ENCODE results near the gene ZNF346. TPM values are rescaled to one million over a fixed set of nuclear protein-coding genes. Genes with fewer than 3 reads are reported as not detected.
"Not testable (repeated sequence)": the region's sequence is repeated elsewhere in the genome, so short reads cannot be mapped to it uniquely, and the experiment has no call there.

Gene ZNF346
- total RNA-seq, 1 donor from 2014 or later, result 13.0 TPM

- DNase-seq (ENCODE audit: low spot score), result no peak
These were observed 13.8 kb upstream of the ZNF346 start for GRCh38 chr5:177008716-177009115.

DNA sequence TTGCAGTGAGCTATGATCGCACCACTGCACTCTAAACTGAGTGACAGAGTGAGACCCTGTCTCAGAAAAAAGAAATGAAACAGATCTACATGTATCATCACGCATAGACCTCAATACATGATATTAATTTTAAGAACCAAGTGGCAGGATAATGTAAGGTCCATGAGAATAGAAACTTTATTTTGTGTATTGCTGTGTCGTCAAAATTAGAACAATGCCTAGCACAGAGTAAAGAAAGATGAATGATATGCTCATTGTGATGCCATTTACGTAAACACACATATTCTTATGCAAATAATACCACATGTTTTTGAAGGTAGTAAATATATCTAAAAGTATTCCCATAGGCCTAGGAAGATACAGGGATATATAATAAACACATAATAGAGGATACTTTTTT is 12.3 kb upstream of the ZNF346 start:
- DNase-seq (ENCODE audit: low spot score), result no peak

GRCh38 chr5:177015156-177015555 is 7.3 kb upstream of the ZNF346 start:
- DNase-seq (ENCODE audit: low spot score), result peak; percentile 25

GRCh38 chr5:177018341-177018740 is 4.2 kb upstream of the ZNF346 start:
- DNase-seq (ENCODE audit: low spot score), result no peak

DNA sequence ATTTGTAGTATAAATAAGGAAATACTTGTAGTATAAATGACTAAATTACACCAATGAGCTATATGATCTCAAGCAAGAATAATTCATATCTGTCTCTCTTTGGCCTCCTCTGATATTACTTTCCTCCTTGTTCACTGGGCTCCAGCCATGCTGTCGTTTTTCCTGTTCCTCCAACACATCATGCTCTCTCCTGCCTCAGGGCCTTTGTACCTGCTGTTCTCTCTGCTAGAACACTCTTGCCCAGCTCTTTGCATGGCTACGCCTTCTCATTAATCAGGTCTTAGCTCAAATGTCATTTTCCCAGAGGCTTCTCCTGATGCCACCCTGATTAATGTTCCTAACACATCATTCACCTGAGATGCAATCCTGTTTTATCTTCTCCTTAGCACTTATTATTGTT is 2.5 kb upstream of the ZNF346 start:
- no peak for DNase-seq (ENCODE audit: low spot score)

GRCh38 chr5:177023303-177023664 is 788 bp downstream of the ZNF346 start:
- DNase-seq (ENCODE audit: low spot score), result peak; percentile 10

GRCh38 chr5:177024559-177024958 is 2.1 kb downstream of the ZNF346 start:
- DNase-seq (ENCODE audit: low spot score), result no peak

GRCh38 chr5:177025101-177025601 is 2.7 kb downstream of the ZNF346 start:
- DNase-seq (ENCODE audit: low spot score), result no peak

- no peak for DNase-seq (ENCODE audit: low spot score)
These were observed 5.2 kb downstream of the ZNF346 start for GRCh38 chr5:177027665-177028064.

DNA sequence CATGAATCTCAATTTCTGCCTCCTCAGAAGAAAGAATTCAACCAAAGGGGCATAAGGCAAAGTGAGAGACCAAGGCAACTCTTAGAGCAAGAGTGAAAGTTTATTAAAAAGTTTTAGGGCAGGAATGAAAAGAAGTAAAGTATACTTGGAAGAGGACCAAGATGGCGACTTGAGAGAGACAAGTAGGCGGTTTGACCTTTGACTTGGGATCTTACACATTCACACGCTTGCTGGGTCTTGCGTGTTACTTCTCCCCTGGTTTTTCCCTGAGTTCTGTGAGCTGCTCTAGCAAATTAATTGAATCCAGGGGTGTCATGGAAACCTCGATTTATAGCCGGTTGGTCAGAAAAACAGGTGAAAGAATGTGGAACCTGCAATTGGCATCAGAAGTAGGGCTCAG is 7.0 kb downstream of the ZNF346 start:
- DNase-seq (ENCODE audit: low spot score), result no peak

- DNase-seq (ENCODE audit: low spot score), result no peak
These were observed 13.5 kb downstream of the ZNF346 start for GRCh38 chr5:177035976-177036375.

DNA sequence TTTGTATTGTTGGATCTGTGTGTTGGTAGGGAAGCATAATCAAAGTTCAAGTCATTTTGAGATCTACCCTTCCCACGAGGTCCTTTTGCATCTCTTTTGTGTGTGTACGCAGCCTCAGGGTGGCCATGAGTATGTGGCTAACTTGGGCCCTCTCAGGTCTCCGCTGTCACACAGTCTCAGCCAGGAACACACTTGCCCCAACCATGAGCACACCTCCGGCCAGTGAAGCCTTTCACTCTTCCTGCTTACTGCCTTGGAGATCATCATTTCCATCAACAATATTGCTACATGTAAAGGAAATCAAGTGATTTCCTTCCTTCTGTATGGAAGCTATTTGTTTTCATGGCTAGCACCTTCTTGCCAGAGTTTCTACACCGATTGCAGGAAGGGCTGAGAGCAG is 13.9 kb downstream of the ZNF346 start:
- DNase-seq (ENCODE audit: low spot score), result no peak

- no peak for DNase-seq (ENCODE audit: low spot score)
These were observed 14.4 kb downstream of the ZNF346 start for GRCh38 chr5:177036921-177037320.

DNA sequence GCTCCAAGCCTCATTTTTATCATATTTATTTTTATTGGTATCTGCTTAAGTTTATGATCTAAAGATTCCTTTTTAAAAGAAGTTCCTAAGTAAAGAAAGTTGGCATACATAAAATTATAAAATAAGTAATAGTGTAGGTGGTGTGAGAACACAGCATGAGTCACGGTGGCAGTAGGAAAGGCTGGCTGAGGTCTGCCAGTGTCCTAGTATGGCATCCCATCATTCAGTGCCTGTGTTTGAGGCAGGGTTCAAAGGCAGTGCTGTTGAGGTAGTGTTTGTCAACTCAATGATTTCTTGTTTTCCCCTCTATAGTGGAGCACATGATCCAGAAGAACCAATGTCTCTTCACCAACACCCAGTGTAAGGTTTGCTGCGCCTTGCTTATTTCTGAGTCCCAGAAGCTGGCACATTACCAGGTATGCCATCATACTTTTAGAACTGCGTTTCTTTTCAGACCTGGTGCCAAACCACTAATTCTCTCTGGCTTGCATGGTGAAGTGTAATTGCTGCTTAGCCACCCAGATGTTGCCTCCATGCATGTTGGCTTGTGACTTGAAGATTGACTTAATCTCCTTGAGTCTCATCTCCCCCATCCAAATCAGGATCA is 18.4 kb downstream of the ZNF346 start:
- no peak for DNase-seq (ENCODE audit: low spot score)

DNA sequence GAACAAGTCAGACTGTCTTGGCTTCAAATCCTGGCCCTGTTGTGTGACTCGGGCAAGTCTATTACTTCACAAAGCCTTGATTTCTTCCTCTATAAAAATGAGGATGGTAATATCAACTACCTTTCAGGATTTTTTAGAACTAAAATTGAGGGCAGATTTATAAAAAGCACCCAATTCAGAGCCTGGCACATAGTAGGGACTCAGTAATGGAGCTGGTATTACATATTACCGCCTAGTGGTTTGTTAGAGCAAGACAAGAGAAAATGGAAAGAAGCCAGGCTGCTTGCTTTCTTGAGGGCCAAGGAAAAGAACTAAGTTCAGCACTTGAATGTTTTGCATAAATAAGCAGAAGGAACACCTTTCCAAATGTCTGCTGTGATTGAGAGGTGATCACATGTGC is 19.4 kb downstream of the ZNF346 start:
- DNase-seq (ENCODE audit: low spot score), result no peak

DNA sequence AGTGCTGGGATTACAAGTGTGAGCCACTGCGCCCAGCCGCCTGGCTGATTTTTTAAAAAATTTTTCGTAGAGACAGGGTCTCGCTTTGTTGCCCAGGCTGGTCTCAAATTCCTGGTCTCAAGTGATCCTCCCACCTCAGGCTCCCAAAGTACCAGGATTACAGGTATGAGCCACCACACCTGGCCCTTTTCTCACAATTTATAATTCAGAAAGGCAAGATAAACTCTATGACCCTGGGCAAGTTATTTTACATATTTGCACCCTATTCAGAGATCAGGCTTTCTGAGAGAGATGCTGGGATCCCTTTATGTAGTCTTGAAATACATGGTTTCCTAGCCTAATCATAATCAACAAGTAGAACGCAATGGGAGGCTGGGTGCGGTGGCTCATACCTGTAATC is 20.6 kb downstream of the ZNF346 start:
- no peak for DNase-seq (ENCODE audit: low spot score)

DNA sequence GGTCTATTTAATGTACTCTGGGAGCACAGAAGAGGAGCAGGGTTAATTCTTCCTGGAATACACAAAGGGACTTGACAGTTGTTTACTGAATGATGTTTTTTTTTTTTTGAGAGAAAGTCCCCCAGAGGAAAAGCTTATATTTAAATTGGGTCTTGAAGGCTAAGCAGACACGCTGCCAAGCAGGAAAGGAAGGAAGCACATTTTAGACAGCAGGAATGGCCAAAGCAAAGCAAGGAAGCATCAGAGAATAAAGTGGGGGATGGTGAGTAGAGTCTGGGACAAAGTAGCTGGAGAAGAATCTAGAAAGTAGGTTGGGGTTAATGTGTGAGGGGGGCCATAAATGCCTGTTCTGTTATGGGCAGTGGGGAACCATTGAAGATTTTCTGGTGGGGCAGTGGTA is 21.5 kb downstream of the ZNF346 start:
- DNase-seq (ENCODE audit: low spot score), result no peak

DNA sequence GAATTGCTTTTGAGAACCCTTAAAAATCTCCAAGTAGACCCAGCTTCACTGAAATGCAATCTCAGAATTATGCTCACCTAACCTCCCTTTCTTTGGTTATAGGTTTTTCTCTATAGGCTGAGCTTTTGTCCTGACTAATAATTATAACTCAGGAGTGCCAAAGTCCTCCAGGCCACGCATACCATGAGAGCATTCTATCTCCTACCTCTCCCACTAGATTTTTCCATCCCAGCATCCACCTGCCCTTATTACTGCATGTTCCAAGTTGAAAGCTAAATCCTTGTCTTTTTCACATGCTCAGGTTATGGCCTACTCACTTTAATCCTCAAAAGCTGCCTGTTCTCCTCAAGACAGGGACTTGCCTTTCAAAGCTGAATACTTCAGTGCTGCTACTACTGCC is 22.1 kb downstream of the ZNF346 start:
- no peak for DNase-seq (ENCODE audit: low spot score)

DNA sequence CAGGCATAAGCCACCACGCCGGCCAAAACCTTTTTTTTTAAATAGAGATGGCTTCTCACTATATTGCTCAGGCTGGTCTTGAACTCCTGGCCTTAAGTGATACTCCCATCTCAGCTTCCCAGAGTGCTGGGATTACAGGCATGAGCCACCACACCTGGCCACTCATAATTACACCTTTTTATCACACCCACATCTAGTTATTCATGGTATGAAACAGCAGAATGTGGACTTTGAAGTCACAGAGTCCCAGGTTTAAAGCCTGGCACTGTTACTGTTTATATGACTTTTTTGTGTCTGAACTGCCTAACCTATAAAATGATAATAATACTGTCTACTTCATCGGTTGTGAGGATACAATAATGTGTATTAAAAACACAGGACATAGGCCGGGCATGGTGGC is 23.1 kb downstream of the ZNF346 start:
- DNase-seq (ENCODE audit: low spot score), result no peak

DNA sequence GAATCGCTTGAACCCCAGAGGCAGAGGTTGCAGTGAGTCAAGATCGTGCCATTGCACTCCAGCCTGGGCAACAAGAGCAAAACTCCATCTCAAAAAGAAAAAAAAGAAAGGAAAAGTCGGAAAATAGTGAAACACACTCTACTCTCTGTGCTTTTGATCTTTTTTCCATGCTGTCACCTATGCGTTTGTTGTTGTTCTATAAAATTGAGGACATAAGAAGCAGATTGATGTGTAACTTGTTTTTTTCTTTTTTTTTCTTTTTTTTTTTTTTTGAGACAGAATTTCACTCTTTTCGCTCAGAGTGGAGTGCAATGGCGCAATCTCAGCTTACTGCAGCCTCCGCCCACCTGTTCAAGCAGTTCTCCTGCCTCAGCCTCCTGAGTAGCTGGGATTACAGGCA is 26.0 kb downstream of the ZNF346 start:
- not testable (repeated sequence) for DNase-seq (ENCODE audit: low spot score)

DNA sequence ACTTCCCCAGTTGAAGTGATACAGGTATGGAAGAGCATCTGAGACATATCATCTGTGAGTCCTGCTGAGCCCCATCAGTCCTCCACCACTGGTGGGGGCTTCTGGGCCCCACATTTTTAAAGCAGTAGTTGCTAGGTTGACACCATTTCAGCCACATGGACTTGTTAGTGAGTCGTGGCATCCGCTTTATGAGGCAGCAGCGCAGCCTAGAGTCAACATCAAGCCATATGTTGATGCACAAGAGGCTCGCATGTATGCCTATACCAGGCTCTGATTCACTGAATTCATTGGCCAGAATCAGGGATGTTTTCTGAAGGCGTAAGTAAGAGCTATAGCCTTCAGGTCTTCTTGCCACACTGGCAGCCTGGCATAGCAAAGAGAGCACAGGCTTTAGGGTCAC is 26.8 kb downstream of the ZNF346 start:
- no peak for DNase-seq (ENCODE audit: low spot score)

DNA sequence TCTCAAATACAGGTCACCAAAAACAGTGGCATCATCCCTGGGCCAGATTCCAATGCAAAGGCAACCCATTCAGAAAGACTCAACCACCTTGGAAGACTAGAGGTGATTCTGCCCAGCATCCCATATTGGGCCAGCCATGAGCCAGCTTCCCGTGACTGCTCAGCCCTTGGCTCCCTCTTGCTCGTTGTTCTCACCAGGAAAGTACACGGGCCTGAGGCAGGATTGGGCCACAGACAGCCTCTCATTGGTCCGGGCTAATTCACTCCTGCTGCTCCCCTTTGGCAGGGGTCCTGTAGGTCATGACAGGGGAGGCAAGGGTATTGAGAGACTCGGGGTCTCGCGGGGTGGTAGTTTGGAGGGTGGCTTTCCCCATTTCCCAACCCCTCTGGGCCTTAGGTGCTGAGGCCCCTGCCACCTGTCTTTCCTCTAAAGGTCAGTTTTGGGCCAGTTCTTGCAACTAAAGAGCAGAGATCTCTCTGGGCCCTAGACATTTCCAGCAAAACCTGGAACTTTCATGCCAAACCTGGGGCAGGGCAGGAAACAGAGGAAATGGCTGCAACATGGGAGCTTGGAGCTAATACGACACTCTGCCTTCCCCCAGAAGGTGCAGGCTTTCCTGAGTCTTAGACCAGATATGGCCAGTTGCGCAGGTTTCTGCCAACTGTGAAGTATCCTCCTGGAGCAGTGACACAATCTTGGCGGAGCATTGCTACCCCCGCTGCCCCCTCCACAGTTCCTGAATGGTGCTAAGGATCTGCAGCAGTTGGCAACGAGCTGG is 42.2 kb downstream of the ZNF346 start:
- no peak for DNase-seq (ENCODE audit: low spot score)

GRCh38 chr5:177065491-177065890 is 43.0 kb downstream of the ZNF346 start:
- DNase-seq (ENCODE audit: low spot score), result no peak
